Inferior parietal cortex (tissue), 1 donor: ENCODE data around the gene GDI2.
A peak's percentile ranks its signal among the peaks of the same experiment; 100 is the strongest.
"Not testable (repeated sequence)": the region's sequence is repeated elsewhere in the genome, so short reads cannot be mapped to it uniquely, and the experiment has no call there.

Source experiments
- DNase-seq: peaks from one replicate; pipeline ENCODE4 v3.0.0-alpha.2; 2016; ENCODE audit errors: extremely low spot score

Gene GDI2

GRCh38 chr10:5828725-5829124 is 15.5 kb upstream of the GDI2 start:
- no peak for DNase-seq

DNA sequence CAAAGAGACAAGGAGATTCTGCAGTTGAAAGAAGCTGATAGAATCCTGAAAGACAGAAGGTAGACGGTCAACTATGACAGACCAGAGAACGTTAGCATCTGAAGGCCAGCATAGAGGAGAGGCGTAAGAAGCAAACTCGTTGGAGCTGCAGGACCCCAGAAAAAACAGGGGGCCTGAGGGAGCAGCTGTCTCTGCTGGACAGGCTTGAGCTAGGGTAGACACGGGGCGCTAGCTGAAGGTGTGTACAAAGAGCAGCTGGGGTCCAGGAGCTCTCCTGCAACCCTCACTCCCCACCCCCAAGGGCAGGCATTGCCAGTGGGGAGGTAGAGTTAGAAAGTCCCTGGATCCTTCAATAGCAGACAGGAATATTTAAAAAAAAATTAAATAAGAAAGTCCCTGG is 14.6 kb upstream of the GDI2 start:
- no peak for DNase-seq

- not testable (repeated sequence) for DNase-seq
Observed at GRCh38 chr10:5826511-5826910, 13.3 kb upstream of the GDI2 start.

DNA sequence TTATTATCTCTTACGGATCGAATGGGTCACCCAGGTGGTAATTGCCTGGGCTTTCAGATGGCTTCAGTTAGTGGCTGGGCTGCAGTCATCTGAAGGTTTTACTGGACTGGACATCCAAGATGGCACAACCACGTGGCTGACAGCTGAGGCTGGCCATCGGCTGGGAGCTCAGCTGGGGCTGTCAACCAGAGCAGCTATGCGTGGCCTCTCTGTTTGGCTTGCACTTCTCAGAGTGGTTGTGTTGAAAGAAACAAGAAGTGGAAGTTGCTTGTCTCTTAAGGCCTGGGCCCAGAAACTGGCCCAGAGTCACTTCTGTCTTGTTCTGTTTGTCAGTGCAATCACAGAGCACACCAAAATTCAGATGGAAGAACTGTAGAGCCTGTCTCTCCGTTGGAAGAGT is 5.7 kb upstream of the GDI2 start:
- no peak for DNase-seq

DNA sequence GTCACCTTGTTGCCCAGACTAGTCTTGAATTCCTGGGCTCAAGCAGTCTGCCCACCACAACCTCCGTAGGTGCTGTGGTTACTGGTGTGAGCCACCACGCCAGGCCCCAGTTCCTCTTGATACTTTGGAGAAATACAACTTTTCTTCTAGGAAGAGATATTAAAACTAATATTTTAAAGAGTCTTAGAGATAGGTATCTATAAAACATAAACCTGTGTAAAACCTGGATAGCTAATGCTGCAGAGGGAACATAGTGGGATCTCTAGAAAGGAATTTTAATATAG is 4.8 kb upstream of the GDI2 start:
- no peak for DNase-seq

DNA sequence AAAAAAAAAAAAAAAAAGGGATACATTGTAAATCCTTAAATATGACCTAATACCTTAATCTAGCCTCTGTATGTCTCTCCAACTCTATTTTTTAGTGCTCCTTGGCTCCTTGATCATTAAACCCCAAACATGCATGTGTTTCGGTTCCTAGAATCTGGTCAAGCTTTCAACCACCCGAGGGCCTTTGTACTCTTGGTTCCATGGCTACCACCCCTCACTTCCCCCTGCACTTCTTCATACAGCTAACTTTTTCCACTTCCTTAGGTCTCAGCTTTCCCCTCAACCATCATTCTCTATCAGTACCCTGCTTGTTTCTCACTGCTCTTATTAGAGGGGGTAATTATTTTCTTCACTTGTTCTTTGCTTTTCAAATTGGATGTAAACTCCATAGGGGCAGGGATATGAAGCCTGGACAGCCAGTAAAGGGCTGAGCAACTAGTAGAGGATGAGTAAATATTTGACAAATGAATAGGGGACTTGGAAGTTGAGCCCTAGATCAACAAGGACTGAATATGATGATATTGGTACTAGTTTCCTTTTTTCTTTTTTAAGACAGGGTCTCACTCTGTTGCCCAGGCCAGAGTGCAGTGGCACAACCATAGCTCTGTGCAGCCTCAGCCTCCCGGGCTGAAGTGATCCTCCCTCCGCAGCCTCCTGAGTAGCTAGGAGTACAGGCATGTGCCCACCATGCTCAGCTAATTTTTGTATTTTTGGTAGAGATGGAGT is 4.3 kb upstream of the GDI2 start:
- DNase-seq = no peak

DNA sequence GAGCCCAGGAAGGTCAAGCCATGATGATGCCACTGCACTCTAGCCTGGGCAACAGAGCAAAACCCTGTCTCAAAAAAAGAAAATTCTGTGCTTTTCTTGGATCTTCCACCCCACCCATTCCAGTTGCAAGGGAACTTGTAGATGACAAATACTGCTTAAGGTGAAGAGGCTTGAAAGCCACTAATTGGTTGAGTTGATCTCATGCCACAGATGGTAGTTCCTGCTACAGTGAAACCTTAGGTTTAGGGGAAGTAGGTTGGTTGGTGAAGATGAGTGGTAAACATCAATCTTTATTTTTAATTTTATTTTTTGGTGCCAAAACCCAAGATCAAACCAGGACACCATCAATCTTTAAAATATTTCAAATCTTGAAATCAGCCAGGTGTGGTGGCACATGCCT is 2.9 kb upstream of the GDI2 start:
- no peak for DNase-seq

- peak; percentile 25 for DNase-seq
Observed at GRCh38 chr10:5814110-5815107, 1.2 kb upstream of the GDI2 start.

GRCh38 chr10:5813091-5813340 is 218 bp downstream of the GDI2 start:
- DNase-seq = no peak

- peak; percentile 41 for DNase-seq
Observed at GRCh38 chr10:5812283-5813090, 747 bp downstream of the GDI2 start.

DNA sequence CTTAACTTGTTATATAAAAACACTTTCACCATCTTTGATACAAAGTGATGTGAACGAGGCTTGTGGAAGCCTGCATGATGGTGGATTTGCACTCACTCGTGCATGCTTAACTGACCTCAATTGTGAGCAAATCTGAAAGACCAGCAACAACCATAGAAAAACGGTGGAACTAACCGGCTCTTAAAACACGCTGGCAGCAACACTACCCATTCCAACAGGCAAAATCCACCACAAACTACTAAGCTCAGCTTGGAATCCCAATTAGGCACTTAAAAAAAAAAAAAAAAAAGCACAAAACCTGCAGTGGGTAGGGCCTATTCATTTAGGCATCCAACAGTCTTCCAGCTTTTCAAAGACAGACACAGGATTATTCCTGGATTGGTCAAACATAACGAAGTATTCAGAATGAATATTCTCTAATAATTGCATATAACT is 1.8 kb downstream of the GDI2 start:
- DNase-seq = peak; percentile 35

GRCh38 chr10:5810225-5810624 is 3.0 kb downstream of the GDI2 start:
- no peak for DNase-seq

GRCh38 chr10:5809527-5810154 is 3.6 kb downstream of the GDI2 start:
- no peak for DNase-seq

DNA sequence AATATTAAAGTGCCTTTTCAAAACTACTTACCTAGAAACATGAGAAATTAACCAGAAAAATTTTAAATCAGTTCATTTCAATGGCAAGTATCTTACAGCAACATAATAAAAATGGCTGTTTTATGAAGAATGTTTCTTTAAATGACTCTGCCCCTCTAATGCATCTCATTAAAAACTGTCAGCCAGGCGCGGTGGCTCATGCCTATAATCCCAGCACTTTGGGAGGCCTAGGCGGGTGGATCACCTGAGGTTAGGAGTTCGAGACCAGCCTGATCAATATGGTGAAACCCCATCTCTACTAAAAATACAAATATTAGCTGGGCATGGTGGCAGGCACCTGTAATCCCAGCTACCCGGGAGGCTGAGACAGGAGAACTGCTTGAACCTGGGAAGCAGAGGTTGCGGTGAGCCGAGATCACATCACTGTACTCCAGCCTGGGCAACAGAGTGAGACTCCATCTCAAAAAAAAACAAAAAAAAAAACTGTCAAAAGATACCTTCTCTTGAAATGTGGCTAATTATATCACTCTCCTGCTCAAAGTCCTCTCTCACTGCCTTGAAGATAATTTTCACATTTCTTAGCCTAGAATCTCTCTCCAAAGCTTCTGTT is 4.3 kb downstream of the GDI2 start:
- not testable (repeated sequence) for DNase-seq

- no peak for DNase-seq
Observed at GRCh38 chr10:5806745-5807144, 6.5 kb downstream of the GDI2 start.

GRCh38 chr10:5805711-5806110 is 7.5 kb downstream of the GDI2 start:
- no peak for DNase-seq

GRCh38 chr10:5805260-5805659 is 8.0 kb downstream of the GDI2 start:
- DNase-seq = no peak

DNA sequence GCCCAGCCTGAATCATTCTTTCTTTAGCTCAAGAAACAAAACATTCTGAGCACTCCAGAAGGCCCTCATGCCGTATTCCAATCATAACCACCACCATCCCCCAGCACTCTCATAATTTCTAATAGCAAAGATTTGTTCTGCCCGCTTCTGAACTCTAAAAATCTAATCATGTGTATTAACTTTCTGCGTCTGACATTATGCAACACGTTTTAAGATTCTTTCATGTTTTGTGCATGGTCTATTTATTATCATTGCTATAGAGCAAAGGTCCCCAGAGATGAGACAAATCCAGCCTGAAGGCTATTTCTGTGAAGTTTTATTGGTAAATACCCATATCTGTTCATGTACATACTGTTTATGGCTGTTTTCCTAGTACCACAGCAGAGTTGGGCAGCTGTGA is 8.8 kb downstream of the GDI2 start:
- DNase-seq = no peak

DNA sequence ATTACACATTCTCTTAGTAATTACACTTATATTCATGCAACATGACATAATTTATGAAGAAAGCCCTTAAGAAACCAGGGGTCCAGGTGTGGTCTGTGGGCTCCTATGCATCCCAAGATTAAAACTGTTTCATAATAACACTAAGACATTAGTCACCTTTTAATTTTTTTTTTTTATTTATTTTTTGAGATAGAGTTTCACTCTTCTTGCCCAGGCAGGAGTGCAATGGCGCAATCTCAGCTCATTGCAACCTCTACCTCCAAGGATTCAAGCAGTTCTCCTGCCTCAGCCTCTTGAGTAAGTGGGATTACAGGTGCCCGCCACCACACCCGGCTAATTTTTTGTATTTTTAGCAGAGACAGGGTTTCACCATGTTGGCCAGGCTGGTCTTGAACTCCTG is 12.5 kb downstream of the GDI2 start:
- DNase-seq = no peak

DNA sequence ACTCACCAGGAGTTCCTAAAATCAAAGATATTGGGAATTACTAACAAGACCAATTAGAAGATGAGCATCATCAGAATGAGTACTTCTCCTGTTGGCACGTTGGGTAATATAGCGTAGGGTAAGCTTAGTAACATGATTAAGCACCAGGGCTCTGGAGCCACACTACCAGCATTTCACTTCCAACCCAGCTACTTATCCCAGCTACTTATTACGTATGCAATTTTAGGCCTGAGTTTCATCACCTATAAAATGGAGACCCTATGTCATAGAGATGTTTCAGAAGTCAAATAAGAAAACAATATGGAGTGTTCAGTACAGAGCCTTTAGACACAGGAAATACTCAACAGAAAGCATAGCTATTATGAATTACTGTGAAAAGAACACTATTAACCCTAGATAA is 19.0 kb downstream of the GDI2 start:
- DNase-seq = no peak

GRCh38 chr10:5789626-5790025 is 23.6 kb downstream of the GDI2 start:
- DNase-seq = no peak

DNA sequence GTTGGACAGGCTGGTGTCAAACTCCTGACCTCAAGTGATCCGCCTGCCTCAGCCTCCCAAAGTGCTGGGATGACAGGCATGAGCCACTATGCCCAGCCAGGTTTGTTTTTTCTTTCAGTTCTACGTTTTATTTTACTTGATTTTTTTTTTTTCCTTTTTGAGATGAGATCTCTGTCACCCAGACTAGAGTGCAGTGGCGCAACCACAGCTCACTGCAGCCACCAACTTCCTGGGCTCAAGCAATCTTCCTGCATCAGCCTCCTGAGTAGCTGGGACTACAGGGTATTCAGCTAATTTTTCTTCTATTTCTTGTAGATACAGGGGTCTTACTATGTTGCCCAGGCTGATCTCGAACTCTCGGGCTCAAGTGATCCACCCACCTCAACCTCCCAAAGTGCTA is 24.3 kb downstream of the GDI2 start:
- no peak for DNase-seq
